ENCODE results near the gene SNAP47. TPM values are rescaled to one million over a fixed set of nuclear protein-coding genes. Genes with fewer than 3 reads are reported as not detected.

SNAP47 gene
- polyA plus RNA-seq, 1 of the 3 experiments (the other 2 are of a cell fraction) = 45.6 TPM

DNA sequence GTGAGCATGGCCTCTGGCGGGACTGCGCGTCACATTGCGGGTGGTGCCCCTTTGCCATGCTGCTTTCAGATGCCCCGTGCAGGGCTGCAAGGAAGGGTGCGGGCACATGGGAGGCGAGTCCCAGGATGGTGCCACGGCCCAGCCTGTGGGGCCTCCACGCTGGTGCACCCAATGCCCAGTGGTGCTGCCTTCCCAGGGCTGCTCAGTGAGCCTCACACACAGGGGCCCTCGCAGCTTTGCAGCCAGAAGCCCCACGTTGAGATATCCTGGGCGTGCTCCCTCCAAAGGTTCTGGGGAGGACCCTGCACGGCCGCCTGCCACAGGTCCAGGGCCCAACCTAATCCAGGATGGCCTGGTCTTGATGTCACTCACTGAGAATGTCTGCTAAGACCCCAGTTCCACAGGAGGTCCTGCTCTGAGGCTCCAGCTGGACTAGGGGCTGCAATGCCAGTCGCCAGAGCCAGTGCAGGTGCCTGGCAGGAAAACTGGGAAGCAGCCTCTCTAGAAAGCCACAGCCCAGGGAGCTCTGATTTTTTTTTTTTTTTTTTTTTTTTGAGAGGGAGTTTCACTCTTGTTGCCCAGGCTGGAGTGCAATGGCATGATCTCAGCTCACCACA lies 46.2 kb downstream of the SNAP47 start:
- no peak overlapping the region for H3K4me2 ChIP-seq
- H3F3A ChIP-seq (replicated peaks; ENCODE audit: insufficient read depth) = peaks cover 11% of the 10 kb centered on the region
- no peaks in the 10 kb centered on the region for H4K20me1 ChIP-seq (ENCODE audit: insufficient read depth)
- peaks cover 3 to 4% of the 10 kb centered on the region in 2 experiments; a peak in 2 of 4 replicates for H3K4me1 ChIP-seq (ENCODE audit: control insufficient read depth in 1 of 2, insufficient read depth in 2 of 2, low read depth in 1 of 2, low read length in 1 of 2)
- H3K27me3 ChIP-seq (ENCODE audit: insufficient read depth) = no peaks in the 10 kb centered on the region
- H3K9ac ChIP-seq = no peak overlapping the region
- CTCF ChIA-PET = no interaction called here
- no peaks in the 10 kb centered on the region for H3K79me2 ChIP-seq (ENCODE audit: insufficient read depth)
- H2AFZ ChIP-seq (ENCODE audit: low read depth) = no peak overlapping the region
- POLR2A ChIA-PET = no interaction called here
- no peaks in the 10 kb centered on the region for H3K9me2 ChIP-seq
- no peak overlapping the region for H3K4me3 ChIP-seq (ENCODE audit: low read depth in 2 of 2, low read length in 1 of 2)
- H3K36me3 ChIP-seq (replicated peaks in 1 of 2; ENCODE audit: control insufficient read depth in 1 of 2, insufficient read depth in 2 of 2, low read length in 1 of 2) = peaks cover 0 to 15% of the 10 kb centered on the region in 2 experiments
- H3K27ac ChIP-seq (ENCODE audit: low read depth in 2 of 2, low read length in 1 of 2) = no peak overlapping the region
- WGBS (ENCODE audit: low lambda C conversion rate) = 88% methylated on average over 6 of the region's 15 CpGs
- no peak for DNase-seq
- no peak for TF ChIP-seq GABPA (IDR thresholded peaks at IDR 0.05; ENCODE audit: low read depth)
- TF ChIP-seq CHD2 (IDR thresholded peaks at IDR 0.05; ENCODE audit: low read length, partially characterized antibody) = no peak
- TF ChIP-seq, protein P1, sequence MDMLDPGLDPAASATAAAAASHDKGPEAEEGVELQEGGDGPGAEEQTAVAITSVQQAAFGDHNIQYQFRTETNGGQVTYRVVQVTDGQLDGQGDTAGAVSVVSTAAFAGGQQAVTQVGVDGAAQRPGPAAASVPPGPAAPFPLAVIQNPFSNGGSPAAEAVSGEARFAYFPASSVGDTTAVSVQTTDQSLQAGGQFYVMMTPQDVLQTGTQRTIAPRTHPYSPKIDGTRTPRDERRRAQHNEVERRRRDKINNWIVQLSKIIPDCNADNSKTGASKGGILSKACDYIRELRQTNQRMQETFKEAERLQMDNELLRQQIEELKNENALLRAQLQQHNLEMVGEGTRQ (IDR thresholded peaks at IDR 0.05; ENCODE audit: borderline replicate concordance, low read depth, low read length) = no peak
- no peak for TF ChIP-seq NFIC (IDR thresholded peaks at IDR 0.05; ENCODE audit: borderline replicate concordance)
- no peaks in the 10 kb centered on the region for H3K9me3 ChIP-seq

DNA sequence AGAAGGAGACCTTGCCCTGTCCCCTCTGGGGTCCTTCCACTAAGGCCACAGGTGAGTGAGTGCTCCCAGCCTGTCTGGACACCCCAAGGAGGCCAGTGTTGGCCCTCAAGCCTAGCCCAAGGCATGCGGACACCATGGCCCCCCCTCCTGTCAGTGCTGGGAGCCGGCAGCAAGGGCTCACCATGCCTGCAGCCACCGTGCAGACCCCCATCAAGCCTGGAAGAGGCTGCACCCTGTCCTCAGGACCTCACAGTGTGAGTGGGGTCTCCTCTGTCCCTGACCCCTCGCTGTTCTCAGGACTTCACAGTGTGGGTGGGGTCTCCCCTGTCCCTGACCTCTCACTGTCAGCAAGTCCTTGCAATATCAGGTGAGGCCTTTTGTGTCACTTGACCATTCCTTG lies 47.0 kb downstream of the SNAP47 start:
- no peaks in the 10 kb centered on the region for H3K27me3 ChIP-seq (ENCODE audit: insufficient read depth)
- peaks cover 0 to 8% of the 10 kb centered on the region in 2 experiments; a peak in 1 of 4 replicates for H3K4me1 ChIP-seq (ENCODE audit: control insufficient read depth in 1 of 2, insufficient read depth in 2 of 2, low read depth in 1 of 2, low read length in 1 of 2)
- POLR2A ChIA-PET = no interaction called here
- no peak overlapping the region for H3K4me2 ChIP-seq
- TF ChIP-seq ELF1 (IDR thresholded peaks at IDR 0.05) (no peak), GABPA (IDR thresholded peaks at IDR 0.05; ENCODE audit: low read depth) (no peak), FOSL2 (IDR thresholded peaks at IDR 0.05; ENCODE audit: borderline replicate concordance, low read depth) (no peak), CHD2 (IDR thresholded peaks at IDR 0.05; ENCODE audit: low read length, partially characterized antibody) (no peak), YY1 (IDR thresholded peaks at IDR 0.05; ENCODE audit: low read depth) (no peak), SIN3A (IDR thresholded peaks at IDR 0.05; ENCODE audit: borderline replicate concordance, low read depth, low read length) (no peak), POLR2AphosphoS5 (IDR thresholded peaks at IDR 0.05; ENCODE audit: low read depth, low read length) (no peak), FOXM1 (IDR thresholded peaks at IDR 0.05; ENCODE audit: low read depth) (no peak), TEAD4 (IDR thresholded peaks at IDR 0.05; ENCODE audit: borderline replicate concordance, insufficient read depth) (no peak), EP300 (IDR thresholded peaks at IDR 0.05; ENCODE audit: borderline replicate concordance in 1 of 2, low read depth in 1 of 2, low read length in 1 of 2) (no peak), MXI1 (IDR thresholded peaks at IDR 0.05; ENCODE audit: low read depth, low read length) (no peak), RAD21 (IDR thresholded peaks at IDR 0.05; ENCODE audit: low read length) (no peak)
- TF ChIP-seq, protein P2, sequence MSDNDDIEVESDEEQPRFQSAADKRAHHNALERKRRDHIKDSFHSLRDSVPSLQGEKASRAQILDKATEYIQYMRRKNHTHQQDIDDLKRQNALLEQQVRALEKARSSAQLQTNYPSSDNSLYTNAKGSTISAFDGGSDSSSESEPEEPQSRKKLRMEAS (IDR thresholded peaks at IDR 0.05; ENCODE audit: low read depth) = no peak
- TF ChIP-seq, protein P3, sequence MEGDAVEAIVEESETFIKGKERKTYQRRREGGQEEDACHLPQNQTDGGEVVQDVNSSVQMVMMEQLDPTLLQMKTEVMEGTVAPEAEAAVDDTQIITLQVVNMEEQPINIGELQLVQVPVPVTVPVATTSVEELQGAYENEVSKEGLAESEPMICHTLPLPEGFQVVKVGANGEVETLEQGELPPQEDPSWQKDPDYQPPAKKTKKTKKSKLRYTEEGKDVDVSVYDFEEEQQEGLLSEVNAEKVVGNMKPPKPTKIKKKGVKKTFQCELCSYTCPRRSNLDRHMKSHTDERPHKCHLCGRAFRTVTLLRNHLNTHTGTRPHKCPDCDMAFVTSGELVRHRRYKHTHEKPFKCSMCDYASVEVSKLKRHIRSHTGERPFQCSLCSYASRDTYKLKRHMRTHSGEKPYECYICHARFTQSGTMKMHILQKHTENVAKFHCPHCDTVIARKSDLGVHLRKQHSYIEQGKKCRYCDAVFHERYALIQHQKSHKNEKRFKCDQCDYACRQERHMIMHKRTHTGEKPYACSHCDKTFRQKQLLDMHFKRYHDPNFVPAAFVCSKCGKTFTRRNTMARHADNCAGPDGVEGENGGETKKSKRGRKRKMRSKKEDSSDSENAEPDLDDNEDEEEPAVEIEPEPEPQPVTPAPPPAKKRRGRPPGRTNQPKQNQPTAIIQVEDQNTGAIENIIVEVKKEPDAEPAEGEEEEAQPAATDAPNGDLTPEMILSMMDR (IDR thresholded peaks at IDR 0.05) = no peak
- TF ChIP-seq, protein P1 (IDR thresholded peaks at IDR 0.05; ENCODE audit: borderline replicate concordance, low read depth, low read length) = no peak
- TF ChIP-seq, protein P4, sequence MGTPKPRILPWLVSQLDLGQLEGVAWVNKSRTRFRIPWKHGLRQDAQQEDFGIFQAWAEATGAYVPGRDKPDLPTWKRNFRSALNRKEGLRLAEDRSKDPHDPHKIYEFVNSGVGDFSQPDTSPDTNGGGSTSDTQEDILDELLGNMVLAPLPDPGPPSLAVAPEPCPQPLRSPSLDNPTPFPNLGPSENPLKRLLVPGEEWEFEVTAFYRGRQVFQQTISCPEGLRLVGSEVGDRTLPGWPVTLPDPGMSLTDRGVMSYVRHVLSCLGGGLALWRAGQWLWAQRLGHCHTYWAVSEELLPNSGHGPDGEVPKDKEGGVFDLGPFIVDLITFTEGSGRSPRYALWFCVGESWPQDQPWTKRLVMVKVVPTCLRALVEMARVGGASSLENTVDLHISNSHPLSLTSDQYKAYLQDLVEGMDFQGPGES (IDR thresholded peaks at IDR 0.05; ENCODE audit: low read depth, low read length) = no peak
- TF ChIP-seq, protein P5, sequence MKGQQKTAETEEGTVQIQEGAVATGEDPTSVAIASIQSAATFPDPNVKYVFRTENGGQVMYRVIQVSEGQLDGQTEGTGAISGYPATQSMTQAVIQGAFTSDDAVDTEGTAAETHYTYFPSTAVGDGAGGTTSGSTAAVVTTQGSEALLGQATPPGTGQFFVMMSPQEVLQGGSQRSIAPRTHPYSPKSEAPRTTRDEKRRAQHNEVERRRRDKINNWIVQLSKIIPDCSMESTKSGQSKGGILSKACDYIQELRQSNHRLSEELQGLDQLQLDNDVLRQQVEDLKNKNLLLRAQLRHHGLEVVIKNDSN (IDR thresholded peaks at IDR 0.05; ENCODE audit: borderline replicate concordance, low read depth) = no peak
- TF ChIP-seq, protein P6, sequence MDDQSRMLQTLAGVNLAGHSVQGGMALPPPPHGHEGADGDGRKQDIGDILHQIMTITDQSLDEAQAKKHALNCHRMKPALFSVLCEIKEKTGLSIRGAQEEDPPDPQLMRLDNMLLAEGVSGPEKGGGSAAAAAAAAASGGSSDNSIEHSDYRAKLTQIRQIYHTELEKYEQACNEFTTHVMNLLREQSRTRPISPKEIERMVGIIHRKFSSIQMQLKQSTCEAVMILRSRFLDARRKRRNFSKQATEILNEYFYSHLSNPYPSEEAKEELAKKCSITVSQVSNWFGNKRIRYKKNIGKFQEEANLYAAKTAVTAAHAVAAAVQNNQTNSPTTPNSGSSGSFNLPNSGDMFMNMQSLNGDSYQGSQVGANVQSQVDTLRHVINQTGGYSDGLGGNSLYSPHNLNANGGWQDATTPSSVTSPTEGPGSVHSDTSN (IDR thresholded peaks at IDR 0.05) = no peak
- H3K9me2 ChIP-seq = no peaks in the 10 kb centered on the region
- peaks cover 9% of the 10 kb centered on the region for H3F3A ChIP-seq (replicated peaks; ENCODE audit: insufficient read depth)
- H3K9ac ChIP-seq = no peak overlapping the region
- no peak for DNase-seq
- no peak overlapping the region for H2AFZ ChIP-seq (ENCODE audit: low read depth)
- CTCF ChIA-PET = no interaction called here
- WGBS (ENCODE audit: low lambda C conversion rate) = 91% methylated on average over 4 of the region's 4 CpGs
- no peaks in the 10 kb centered on the region for H4K20me1 ChIP-seq (ENCODE audit: insufficient read depth)
- no peaks in the 10 kb centered on the region for H3K79me2 ChIP-seq (ENCODE audit: insufficient read depth)
- no peaks in the 10 kb centered on the region for H3K9me3 ChIP-seq
- H3K4me3 ChIP-seq (ENCODE audit: low read depth in 2 of 2, low read length in 1 of 2) = no peak overlapping the region
- H3K27ac ChIP-seq (ENCODE audit: low read depth in 2 of 2, low read length in 1 of 2) = no peak overlapping the region
- H3K36me3 ChIP-seq (replicated peaks in 1 of 2; ENCODE audit: control insufficient read depth in 1 of 2, insufficient read depth in 2 of 2, low read length in 1 of 2) = peaks cover 0 to 15% of the 10 kb centered on the region in 2 experiments
